ENCODE results near the gene SGK1.
"Not testable (repeated sequence)": the region's sequence is repeated elsewhere in the genome, so short reads cannot be mapped to it uniquely, and the experiment has no call there.

SGK1 gene

GRCh38 chr6:134326192-134326591 is 8.3 kb upstream of the SGK1 start:
- DNase-seq = not testable (repeated sequence)

GRCh38 chr6:134324766-134325165 is 6.9 kb upstream of the SGK1 start:
- no peak for DNase-seq

- no peak for DNase-seq
These were observed 6.2 kb upstream of the SGK1 start for GRCh38 chr6:134324141-134324540.

GRCh38 chr6:134323698-134324097 is 5.8 kb upstream of the SGK1 start:
- DNase-seq = no peak

- DNase-seq = no peak
These were observed 5.4 kb upstream of the SGK1 start for GRCh38 chr6:134323294-134323693.

- DNase-seq = no peak
These were observed 4.3 kb upstream of the SGK1 start for GRCh38 chr6:134322216-134322615.

- DNase-seq = no peak
These were observed 3.3 kb upstream of the SGK1 start for GRCh38 chr6:134321246-134321645.

GRCh38 chr6:134319686-134320085 is 1.8 kb upstream of the SGK1 start:
- not testable (repeated sequence) for DNase-seq

GRCh38 chr6:134318974-134319281 is 1.0 kb upstream of the SGK1 start:
- no peak for DNase-seq

GRCh38 chr6:134318236-134318973 is 493 bp upstream of the SGK1 start:
- no peak for DNase-seq

GRCh38 chr6:134316733-134317431 is 1.0 kb downstream of the SGK1 start:
- no peak for DNase-seq

- DNase-seq = no peak
These were observed 1.9 kb downstream of the SGK1 start for GRCh38 chr6:134315974-134316441.

GRCh38 chr6:134315189-134315588 is 2.7 kb downstream of the SGK1 start:
- DNase-seq = no peak

GRCh38 chr6:134314006-134314821 is 3.7 kb downstream of the SGK1 start:
- DNase-seq = no peak

- no peak for DNase-seq
These were observed 5.8 kb downstream of the SGK1 start for GRCh38 chr6:134312038-134312660.

- no peak for DNase-seq
These were observed 7.1 kb downstream of the SGK1 start for GRCh38 chr6:134310817-134311216.

GRCh38 chr6:134309983-134310605 is 7.8 kb downstream of the SGK1 start:
- DNase-seq = no peak

- DNase-seq = no peak
These were observed 8.7 kb downstream of the SGK1 start for GRCh38 chr6:134309227-134309626.

GRCh38 chr6:134308800-134309199 is 9.1 kb downstream of the SGK1 start:
- DNase-seq = no peak

- no peak for DNase-seq
These were observed 10.0 kb downstream of the SGK1 start for GRCh38 chr6:134307870-134308269.

- DNase-seq = no peak
These were observed 10.8 kb downstream of the SGK1 start for GRCh38 chr6:134307075-134307474.

- DNase-seq = not testable (repeated sequence)
These were observed 13.5 kb downstream of the SGK1 start for GRCh38 chr6:134304381-134304780.

- DNase-seq = no peak
These were observed 14.0 kb downstream of the SGK1 start for GRCh38 chr6:134303891-134304290.
